Glomerular visceral epithelial cell (primary cell): Measurements from ENCODE around the gene MSMP.

Experiments
- DNase-seq: peaks from one replicate; pipeline ENCODE4 v3.0.0-alpha.2; 2016; ENCODE audit errors: extremely low spot score

MSMP gene

DNA sequence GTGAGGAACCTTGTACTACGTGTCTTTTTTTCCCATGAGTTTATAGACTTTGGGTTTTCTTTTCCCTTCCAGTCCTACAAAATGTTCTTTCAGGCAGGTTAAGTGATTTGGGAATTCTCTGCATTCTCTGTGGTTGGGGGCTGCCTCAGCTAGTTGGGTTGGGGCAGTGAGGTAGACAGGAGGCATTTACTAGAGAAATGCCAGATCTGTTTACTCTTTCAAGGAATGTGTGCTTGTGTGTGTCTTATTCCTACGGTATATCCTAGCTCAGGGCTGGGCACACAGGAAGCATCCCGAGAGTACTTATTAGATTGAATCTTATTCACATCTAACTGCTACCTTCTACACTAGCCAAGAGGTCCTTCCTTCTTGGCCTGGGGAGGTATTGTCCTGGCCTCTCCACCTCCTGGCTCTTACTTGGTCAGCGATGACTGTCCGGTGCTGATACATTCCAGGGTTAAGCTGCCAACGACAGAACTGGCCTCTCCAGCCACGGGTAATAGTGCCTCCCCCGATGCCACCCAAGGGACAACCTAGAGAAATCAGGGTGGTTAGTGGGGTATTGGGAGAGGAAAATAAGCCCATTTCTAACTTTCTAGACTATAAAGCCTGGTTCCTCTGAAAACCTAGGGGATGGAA lies 10.1 kb downstream of the MSMP start:
- no peak for DNase-seq

DNA sequence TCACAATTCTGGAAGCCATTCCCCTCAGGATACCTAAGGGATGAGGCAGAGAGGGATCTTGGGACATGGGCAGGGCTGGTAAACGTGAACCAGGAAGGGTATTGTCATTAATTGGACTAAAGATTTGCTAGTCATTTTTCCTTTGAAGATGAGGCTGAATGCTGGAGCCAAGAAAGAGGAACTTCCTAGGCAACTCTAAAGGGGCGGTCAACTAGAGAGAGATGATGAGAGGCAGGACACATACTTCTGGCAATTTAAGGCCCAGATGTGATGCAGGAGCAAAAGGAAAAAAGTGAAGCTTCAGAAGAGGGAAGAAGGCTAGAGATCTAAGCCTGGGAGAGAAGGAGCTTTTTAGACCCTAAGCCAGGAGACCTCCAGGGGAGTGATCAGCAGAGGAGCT lies 10.6 kb downstream of the MSMP start:
- DNase-seq, result no peak

DNA sequence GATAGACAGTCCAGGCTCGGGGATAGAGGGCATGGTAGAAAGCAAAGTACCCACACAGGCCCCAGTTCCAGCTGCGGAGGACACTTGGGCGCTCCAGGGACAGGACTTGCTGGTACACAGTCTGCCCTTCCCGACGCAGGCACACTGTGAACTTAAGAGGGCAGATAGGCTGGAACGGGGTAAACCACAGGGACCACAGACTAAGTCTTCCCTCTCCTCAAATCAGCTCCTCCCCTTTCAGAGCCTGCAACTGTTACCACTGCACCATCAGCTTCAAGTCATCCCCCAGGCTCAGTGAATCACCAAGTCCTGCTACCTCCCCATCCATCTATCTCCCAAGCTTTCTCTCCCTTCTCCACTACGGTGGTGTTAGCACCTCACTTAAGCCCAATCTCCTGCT lies 12.3 kb downstream of the MSMP start:
- DNase-seq, result no peak

GRCh38 chr9:35740243-35740642 lies 13.8 kb downstream of the MSMP start:
- DNase-seq, result no peak

DNA sequence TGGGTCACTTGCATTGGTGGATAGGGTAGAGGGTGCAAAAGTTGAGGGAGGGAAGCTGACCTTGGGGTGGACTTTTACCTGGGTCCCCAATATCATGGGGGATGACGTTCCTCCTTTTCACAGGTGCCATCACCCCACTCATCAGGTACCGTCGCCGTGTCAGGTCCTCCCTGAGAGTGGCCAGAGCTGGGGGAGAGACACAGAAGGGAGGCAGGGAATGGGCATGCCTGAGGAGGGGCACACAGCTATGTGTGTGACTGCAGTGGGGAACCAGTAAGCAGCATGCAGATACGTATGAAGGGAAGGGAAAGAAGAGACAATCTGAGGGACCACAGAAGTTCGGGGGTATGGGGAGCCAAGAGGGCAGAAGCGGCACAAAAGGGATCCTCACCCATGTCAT lies 15.2 kb downstream of the MSMP start:
- no peak for DNase-seq

- DNase-seq, result no peak
Measured at GRCh38 chr9:35738186-35738585, 15.9 kb downstream of the MSMP start.

- DNase-seq, result no peak
Measured at GRCh38 chr9:35737143-35737542, 16.9 kb downstream of the MSMP start.

- peak; percentile 82 for DNase-seq
Measured at GRCh38 chr9:35736201-35736633, 17.9 kb downstream of the MSMP start.

GRCh38 chr9:35734096-35734495 lies 20.0 kb downstream of the MSMP start:
- DNase-seq, result no peak

- peak; percentile 77 for DNase-seq
Measured at GRCh38 chr9:35732800-35733541, 21.1 kb downstream of the MSMP start.

- DNase-seq, result peak; percentile 99
Measured at GRCh38 chr9:35732185-35732799, 21.8 kb downstream of the MSMP start, which contains the start of the genes CREB3 and TLN1. CREB3 (plus strand) TSS chr9:35732666; CDS start chr9:35732773, 107 bp downstream. TLN1 (minus strand) TSS chr9:35732195; CDS start chr9:35725694, 6,501 bp downstream.

DNA sequence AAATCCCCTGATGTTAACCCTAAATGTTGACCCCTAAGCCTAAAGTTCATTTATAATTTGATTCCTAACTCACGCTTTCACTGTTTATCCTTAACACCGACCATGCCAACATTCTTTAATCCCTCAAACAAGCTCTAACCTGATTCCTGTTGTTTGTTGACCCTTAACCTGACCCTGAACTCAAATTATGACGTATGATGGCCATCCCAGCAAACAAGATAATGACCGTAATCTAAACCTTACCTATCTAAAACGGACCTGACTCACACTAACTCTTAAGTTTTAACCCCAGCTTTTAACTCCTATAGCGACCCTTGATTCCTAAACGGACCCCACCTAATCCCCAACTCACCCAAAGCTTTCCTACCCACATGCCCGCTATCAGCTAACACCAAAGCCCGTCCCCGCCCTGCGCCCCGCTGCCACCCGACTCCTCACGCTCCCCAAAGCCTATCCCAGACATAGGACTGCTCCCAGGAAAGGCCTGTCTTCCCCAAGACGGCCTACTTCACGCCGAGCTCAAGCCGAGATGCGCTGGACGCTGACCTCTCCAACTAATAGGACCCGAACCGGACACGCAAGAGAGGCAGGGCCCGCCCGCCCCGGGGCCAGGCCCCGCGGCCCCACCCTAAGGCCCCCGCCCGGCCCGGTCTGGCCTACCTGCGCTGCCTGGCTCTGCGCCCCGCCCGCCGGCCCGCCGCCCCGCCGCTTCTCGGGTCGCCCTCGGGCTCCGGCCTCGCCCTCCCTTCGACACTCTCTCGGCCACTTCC lies 22.5 kb downstream of the MSMP start:
- no peak for DNase-seq

- DNase-seq, result no peak
Measured at GRCh38 chr9:35730486-35730854, 23.6 kb downstream of the MSMP start.

DNA sequence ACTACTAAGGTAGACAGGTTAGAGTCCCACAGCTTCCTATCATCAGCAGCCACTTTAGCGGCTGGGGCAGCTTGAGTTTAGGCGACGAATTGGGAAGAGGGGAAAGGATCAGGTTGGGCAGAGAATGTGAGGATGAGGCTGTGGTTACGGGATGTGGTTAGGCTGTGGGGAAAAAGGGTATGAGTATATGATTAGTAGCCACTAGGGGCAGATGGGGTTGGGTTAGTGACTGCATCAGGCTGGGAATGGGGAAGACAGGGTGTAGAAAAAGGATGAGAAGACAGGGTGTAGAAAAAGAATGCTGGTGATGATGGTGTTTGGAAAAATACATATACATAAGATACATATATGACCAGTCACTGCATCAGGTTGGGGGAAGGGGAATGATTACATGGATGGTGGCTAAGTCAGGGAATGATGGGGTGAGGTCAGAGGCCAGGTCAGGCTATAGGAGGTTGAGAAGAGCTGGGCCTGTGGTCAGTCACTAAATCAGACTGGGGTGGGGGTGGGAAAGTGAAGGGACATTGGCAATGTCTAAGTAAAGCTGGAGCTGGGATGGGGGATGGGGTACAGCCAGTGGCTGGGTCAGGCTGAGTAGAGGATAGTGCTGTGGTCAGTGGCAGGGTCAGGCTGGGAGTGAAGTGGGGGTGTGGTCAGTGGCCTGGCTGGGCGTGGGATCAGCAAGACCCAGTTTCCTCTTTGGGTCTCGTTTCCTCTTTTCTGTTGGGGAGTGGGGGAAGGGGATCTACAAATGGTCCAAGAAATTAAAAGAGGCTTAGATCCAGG lies 24.2 kb downstream of the MSMP start:
- peak; percentile 89 for DNase-seq

DNA sequence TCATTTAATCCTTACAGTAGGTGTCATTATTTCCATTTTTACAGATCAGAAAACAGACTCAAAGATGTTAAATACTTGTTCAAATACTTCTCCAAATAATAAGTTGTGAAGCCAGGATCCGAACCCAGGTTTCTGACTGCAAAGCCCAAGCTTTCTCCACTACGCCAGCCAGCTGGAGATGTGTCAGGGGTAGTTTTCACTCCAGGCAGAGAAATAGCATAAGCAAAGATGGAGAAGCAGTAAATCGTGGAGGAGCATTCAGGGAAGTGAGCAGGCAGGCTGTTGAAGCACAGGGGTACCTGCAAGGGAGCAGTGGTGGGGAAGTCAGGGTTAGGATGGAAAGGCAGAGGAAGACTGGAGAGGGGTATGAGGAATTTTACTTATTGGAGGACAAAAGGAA lies 25.0 kb downstream of the MSMP start:
- DNase-seq, result no peak

GRCh38 chr9:35728041-35728971 lies 25.8 kb downstream of the MSMP start:
- peak; percentile 86 for DNase-seq

GRCh38 chr9:35727676-35728040 lies 26.4 kb downstream of the MSMP start:
- DNase-seq, result no peak

DNA sequence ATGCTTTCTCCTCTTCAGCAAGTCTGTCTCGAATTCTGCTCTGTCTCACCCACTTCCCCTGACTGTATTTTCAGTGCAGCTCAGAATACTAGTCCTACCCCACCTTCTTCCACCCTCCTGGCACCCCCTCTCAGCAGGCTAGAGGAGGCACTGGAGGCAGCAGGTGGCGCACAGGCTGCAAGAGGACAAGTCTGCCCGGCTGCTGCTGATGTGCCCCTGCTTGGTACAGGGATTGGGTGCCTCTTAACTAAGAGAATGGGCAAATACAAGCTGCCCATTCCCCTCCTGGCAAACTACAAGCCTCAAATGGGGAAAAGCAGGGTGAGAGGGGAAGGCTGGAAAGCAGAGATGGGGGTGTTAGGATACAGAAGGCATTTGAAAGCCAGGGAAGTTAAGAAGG lies 27.1 kb downstream of the MSMP start:
- peak; percentile 69 for DNase-seq

DNA sequence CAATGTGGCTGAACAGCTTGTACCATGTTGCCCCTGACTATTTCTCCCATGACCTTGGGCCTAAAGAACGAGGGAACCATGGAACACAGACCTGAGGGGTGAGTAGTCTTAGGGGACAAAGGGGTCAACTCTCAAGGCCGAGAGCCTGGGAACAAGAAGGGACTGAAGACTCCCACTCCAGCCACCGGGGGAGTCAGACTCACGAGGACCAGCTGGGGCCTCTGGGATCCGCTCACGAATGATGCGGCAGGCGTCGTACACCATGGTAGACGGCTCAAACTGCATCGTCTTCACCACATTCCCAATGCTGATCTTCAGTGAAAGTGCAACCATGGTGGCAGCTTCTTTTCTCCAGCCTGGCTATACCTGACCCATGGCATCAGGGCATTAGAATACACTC lies 28.7 kb downstream of the MSMP start:
- DNase-seq, result no peak

DNA sequence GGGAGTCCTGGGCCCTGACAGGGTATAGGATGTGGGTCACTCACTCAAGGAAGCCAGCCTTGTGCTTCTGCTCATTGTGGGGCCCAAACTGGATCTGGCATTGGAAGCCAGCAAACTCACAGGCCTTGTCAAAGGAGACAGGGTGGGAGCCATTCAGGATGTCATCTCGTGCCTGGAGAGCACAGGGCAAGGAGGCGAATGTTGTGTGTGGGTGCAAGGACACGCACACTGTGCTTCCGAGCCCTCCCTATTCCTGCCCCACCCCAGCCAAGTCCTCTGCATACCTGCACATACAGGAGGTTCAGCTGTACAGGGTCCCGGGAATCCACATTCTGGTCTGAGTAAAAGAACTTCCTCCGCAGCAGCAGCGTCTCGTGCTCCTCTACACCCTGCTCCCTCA lies 30.2 kb downstream of the MSMP start:
- DNase-seq, result no peak
